Globus pallidus (tissue), 1 donor: ENCODE results near the gene PRR19.
A peak's percentile ranks its signal among the peaks of the same experiment; 100 is the strongest.

Experiments
- DNase-seq: peaks from one replicate; pipeline ENCODE4 v3.0.0-alpha.2; 2015; ENCODE audit warnings: low spot score

Gene PRR19

DNA sequence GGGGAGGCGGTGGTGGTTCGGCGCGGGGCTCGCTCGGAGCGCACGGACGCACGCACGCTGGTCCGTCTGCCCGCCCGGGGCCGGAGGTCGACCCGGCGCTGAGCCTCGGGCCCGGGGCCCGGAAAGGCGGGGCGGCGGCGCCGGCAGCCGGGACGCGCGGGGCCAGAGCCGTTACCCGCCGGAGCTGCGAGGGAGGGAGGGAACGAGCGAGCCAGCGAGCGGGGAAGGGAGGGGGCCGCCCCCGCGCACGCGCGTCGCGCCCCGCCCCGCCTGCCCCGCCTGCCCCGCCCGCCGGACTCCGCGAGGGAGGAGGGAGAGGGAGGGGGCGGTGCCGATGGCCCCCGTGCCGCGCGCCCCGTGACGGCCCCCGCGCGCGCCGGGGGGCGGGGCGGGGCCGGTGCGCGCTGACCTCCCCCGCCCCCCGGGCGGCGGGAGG lies 17.8 kb upstream of the PRR19 start:
- DNase-seq: peak; percentile 82

DNA sequence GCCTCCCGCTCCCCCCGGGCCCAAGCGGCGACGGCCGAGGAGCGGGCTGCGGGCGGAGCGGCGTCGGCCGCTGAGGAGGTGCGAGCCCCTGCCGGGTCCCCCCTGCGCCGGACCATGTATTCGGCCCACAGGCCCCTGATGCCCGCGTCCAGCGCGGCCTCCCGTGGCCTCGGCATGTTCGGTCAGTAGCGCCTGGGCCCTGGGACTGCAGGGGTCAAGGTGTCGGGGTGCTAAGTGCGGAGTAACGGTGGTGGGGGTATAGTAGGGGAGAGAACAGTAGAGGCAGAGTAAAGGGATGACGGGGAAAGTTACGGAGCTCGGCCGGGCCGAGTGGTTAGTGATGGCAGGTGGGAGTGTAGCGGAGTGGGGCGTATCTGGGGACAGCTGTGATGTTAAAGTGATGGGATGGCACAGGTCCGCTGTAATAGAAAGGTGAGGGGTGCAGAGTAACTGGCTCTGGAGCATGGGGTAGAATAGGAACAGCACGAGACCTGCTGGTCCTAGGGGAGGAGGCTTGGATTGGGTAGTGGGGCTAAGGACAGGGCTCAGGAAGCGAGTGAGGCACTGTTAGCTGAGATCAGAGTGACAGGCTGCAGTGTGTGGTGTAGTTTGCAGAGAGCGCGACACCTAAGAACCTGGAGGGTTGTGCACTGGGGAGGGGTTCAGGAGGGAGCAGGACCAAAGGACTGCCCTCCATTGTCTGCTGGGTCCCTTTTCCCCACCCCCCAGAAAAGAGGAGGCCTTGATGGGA lies 17.2 kb upstream of the PRR19 start:
- DNase-seq: peak; percentile 33

DNA sequence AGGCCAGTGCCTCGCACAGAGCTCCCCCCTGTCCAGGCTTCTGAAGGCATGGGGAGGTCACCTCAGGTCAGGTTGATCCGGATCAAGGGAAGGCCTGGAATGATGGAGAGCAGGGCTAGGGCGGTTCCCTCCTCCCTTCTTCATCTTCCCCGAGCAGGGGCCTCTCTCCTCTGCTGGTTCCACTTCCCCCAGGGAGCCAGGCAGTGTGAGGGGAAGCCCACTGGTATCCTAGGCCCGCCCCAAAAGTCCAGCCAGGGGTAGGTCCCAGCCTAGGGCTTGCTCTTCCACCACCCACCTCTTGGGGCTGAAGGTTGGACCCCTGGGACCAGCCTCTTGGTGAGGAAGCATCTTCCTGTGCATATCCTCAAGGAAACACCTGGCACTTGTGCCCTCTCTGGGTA lies 16.4 kb upstream of the PRR19 start:
- DNase-seq: no peak

DNA sequence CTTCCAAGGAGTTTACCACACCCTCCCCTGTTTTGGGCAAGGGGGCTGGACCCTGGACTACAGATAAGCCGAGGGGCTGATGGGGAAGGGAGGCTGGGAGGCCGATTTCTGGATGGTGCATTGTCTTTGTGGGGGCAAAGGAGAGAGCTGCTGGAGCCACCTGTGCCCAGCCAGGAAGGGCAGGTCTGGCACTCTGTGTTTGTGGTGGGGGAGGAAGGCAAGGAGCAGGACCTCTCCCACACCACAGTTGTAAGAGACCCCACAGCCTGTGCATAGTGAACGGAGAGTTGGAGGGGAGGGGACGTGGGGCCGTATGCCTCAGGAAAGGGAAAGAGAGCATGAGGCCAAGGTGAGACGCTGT lies 16.0 kb upstream of the PRR19 start:
- DNase-seq: no peak

DNA sequence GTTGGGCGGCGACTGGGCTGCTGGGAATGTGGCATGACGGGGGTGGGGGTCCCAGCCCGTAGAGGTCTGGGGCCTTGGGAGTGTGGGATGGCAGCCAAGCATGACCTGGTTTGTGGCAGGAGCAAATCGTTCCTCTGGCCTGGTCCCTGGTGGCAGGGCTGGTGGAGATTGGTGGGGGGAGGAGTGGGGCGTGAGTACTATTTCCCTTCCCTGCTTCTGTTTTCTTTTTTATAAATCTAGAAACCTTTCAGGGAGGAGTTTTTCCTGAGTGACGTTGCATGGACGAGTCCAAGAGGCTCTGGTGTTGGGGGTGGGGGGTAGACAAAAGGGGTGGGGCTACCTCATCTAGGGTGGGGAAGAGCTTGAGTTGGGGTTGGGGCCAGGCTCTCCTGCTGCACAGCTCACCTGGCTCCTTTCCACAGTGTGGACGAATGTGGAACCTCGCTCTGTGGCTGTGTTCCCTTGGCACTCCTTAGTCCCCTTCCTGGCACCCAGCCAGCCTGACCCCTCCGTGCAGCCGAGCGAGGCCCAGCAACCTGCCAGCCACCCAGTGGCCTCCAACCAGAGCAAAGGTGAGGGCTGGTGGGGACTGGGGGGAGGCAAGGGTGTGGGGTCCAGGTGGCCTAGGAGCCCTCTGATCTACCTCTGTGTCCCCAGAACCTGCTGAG lies 15.4 kb upstream of the PRR19 start:
- DNase-seq: peak; percentile 12

DNA sequence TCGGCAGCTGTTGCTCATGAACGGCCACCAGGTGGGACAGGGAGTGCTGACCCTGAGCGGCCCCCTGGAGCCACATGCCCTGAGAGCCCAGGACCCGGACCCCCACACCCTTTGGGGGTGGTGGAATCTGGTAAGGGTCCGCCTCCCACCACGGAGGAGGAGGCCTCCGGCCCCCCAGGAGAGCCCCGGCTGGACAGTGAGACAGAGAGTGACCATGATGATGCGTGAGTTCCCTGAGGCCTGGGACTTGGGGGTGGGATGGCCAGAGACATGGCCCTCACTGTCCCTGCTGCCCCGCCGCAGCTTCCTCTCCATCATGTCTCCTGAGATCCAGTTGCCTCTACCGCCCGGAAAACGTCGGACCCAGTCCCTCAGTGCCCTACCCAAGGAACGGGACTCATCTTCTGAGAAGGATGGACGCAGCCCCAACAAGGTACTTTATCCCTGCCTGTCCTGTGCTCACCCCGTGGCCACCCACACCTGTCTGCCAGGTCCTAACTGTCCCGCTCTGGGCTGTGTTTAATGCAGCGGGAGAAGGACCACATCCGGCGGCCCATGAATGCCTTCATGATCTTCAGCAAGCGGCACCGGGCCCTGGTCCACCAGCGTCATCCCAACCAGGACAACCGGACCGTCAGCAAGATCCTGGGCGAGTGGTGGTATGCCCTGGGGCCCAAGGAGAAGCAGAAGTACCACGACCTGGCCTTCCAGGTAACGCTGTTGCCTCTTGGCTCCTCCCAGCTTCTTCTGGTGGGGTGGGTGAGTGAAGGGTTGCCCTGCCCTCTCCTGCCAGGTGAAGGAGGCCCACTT lies 14.7 kb upstream of the PRR19 start:
- DNase-seq: no peak

DNA sequence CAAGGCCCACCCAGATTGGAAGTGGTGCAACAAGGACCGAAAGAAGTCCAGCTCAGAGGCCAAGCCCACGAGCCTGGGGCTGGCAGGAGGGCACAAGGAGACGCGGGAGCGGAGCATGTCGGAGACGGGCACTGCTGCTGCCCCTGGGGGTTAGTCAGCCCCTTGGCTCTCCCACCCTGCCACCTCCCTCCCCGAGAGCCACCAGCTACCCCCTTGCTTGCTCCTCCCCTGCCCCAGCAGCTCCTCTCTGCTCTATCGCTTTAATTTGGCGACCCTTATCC lies 14.2 kb upstream of the PRR19 start:
- no peak for DNase-seq

DNA sequence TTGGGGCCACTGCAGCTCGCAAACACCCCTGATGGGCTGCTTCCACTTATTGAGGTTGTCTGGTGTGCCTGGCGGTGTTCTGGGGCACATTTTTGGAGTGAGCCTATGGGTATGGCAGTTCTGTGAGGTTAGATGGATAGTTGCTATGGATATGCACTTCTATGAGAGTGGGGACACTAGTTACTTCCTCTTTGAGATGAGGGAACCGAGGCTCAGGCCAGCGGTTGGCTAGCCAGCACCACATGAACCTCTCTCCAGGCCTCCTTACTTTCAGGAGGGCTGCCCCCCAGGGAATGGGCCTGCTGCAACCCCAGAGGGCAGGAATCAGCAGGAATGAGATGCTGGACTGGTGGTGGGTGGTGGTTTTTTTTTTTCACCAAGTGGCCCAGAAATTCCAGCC lies 13.5 kb upstream of the PRR19 start:
- no peak for DNase-seq

DNA sequence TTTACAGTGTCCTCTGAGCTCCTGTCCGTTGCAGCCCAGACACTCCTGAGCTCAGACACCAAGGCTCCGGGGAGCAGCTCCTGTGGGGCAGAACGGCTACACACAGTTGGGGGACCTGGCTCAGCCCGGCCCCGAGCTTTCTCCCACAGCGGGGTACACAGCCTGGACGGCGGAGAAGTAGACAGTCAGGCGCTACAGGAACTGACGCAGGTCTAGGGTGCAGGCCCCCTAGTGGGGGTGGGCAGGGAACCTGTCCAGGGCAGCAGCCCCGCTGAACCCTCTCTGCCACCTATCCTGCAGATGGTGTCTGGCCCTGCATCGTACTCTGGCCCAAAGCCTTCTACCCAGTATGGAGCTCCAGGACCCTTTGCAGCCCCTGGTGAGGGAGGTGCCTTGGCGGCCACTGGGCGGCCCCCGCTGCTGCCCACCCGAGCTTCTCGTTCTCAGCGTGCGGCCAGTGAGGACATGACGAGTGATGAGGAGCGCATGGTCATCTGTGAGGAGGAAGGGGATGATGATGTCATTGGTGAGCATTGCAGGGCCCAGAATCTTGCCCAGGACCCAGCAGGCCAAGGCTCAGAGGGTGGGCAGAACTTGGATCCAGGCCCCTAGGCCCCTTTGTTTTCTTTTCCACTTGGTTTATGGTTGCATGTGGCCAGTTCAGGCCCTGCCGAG lies 12.9 kb upstream of the PRR19 start:
- no peak for DNase-seq

DNA sequence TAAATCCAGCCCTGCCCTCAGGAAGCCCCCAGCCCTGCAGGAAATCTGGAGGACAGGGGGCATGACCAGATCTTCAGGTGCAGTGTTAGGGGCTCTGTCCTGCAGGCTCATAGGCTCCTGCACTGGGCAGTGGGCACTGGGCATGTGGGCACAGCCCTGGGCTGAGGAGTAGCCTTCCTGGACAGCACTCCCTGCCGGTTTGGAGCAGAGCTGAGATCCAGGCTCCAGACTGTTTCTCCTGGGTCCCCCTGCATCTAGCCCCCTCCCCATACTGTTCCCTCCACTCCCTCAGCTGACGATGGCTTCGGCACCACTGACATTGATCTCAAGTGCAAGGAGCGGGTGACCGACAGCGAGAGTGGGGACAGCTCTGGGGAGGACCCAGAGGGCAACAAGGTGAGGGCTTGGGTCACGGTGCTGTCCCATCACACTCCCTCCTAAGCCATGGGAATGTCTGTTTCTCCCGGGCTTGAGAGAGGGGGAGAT lies 12.3 kb upstream of the PRR19 start:
- DNase-seq: no peak

DNA sequence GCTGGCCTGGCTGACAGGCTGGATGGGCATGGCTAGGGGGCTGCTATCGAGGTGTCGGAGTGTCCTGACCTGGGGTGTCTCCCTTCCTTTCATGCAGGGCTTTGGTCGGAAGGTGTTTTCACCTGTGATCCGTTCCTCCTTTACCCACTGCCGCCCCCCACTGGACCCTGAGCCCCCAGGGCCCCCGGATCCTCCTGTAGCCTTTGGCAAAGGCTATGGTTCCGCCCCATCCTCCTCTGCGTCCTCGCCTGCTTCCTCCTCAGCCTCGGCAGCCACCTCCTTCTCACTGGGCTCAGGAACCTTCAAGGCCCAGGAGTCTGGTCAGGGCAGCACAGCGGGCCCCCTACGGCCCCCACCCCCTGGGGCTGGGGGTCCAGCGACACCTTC lies 11.8 kb upstream of the PRR19 start:
- no peak for DNase-seq

DNA sequence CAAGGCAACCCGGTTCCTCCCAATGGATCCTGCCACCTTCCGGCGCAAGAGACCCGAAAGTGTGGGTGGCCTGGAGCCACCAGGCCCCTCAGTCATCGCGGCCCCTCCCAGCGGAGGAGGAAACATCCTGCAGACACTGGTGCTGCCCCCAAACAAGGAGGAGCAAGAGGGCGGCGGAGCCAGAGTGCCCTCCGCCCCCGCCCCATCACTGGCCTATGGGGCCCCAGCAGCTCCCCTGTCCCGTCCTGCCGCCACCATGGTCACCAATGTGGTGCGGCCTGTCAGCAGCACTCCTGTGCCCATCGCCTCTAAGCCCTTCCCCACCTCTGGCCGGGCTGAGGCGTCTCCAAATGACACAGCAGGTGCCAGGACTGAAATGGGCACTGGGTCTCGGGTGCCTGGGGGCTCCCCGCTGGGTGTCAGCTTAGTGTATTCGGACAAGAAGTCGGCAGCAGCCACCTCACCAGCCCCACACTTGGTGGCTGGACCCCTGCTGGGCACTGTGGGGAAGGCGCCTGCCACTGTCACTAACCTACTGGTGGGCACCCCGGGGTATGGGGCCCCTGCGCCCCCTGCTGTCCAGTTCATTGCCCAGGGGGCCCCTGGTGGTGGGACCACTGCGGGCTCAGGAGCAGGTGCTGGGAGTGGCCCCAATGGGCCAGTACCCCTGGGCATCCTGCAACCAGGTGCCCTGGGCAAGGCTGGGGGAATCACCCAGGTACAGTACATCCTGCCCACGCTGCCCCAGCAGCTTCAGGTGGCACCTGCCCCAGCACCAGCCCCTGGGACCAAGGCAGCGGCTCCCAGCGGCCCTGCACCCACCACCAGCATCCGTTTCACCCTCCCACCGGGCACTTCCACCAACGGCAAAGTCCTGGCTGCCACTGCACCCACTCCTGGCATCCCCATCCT lies 11.2 kb upstream of the PRR19 start:
- DNase-seq: no peak

DNA sequence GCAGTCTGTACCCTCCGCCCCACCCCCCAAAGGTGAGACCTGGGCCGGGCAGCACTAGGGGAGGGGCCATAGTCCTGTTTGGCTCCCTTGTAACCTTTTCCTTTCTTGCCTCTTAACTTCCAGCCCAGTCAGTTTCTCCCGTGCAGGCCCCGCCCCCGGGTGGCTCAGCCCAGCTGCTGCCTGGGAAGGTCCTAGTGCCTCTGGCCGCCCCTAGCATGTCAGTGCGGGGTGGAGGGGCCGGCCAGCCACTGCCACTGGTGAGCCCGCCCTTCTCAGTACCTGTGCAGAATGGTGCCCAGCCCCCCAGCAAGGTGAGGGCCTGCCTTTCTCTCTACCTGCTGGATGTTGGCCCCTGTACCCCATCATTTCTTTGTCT lies 10.5 kb upstream of the PRR19 start:
- no peak for DNase-seq

DNA sequence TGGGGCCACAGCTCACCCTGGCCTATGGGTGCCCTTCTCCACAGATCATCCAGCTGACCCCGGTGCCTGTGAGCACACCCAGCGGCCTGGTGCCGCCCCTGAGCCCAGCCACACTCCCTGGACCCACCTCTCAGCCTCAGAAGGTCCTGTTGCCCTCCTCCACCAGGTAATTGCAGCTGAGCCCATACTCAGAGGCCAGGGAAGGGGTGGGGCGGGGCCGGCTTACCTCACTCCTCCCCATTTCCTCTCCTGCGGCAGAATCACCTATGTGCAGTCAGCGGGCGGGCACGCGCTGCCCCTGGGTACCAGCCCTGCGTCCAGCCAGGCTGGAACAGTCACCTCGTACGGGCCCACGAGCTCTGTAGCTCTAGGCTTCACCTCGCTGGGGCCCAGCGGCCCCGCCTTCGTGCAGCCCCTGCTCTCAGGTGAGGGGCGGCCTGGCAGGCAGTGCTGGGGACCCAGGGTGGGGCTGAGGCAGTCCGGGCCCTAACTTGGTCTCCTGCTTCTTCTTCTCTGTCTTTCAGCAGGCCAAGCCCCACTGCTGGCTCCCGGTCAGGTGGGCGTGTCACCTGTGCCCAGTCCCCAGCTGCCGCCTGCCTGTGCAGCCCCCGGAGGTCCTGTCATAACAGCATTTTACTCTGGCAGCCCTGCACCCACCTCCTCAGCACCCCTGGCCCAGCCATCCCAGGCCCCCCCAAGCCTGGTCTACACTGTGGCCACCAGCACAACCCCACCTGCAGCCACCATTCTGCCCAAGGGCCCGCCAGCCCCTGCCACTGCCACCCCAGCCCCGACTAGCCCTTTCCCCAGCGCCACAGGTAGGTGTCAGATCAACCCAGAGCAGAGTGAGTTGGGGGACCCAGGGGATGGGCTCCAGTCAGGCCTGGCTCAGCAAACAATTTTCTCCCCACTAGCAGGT lies 9.6 kb upstream of the PRR19 start:
- no peak for DNase-seq

DNA sequence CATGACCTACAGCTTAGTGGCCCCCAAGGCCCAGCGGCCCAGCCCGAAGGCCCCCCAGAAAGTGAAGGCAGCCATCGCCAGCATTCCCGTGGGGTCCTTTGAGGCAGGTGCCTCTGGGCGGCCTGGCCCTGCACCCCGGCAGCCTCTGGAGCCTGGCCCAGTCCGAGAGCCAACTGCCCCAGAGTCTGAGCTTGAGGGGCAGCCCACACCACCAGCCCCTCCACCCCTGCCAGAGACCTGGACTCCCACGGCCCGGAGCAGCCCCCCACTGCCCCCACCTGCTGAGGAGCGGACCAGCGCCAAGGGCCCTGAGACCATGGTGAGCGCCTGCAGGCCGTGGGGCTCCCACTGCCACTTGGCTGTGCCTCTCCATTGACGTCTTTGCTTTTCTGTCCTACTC lies 9.0 kb upstream of the PRR19 start:
- DNase-seq: no peak

DNA sequence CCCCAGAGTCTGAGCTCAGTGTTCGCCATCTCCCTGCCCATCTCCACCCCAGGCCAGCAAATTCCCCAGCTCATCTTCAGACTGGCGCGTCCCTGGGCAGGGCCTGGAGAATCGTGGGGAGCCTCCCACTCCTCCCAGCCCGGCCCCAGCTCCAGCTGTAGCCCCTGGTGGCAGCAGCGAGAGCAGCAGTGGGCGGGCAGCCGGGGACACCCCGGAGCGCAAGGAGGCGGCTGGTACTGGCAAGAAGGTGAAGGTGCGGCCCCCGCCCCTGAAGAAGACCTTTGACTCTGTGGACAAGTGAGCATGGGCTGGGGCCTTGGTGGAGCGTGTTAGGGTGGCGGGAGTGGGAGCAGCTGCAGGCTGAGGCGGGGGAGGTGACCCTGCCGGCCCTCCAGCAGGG lies 8.4 kb upstream of the PRR19 start:
- no peak for DNase-seq

DNA sequence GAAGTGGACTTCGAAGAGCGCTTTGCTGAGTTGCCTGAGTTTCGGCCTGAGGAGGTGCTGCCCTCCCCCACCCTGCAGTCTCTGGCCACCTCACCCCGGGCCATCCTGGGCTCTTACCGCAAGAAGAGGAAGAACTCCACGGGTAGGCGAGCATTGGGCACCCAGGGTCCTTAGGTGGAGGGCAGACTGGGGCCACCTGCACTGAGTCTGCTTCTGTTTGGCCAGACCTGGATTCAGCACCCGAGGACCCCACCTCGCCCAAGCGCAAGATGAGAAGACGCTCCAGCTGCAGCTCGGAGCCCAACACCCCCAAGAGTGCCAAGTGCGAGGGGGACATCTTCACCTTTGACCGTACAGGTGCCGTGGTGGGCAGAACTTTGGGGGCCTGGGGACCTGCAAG lies 8.0 kb upstream of the PRR19 start:
- DNase-seq: no peak

DNA sequence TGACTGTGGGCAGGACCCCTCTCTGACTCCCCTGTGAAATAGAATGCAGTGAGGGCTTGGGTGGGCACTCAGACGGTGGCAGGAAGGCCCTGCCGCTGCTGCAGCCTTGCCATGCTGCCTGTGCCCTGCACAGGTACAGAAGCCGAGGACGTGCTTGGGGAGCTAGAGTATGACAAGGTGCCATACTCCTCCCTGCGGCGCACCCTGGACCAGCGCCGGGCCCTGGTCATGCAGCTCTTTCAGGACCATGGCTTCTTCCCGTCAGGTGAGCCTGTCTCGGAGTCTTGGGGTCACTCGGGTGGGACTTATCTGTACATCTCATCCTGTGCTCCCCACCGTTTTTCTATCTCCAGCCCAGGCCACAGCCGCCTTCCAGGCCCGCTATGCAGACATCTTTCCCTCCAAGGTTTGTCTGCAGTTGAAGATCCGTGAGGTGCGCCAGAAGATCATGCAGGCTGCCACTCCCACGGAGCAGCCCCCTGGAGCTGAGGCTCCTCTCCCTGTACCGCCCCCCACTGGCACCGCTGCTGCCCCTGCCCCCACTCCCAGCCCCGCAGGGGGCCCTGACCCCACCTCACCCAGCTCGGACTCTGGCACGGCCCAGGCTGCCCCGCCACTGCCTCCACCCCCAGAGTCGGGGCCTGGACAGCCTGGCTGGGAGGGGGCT lies 7.3 kb upstream of the PRR19 start:
- no peak for DNase-seq

DNA sequence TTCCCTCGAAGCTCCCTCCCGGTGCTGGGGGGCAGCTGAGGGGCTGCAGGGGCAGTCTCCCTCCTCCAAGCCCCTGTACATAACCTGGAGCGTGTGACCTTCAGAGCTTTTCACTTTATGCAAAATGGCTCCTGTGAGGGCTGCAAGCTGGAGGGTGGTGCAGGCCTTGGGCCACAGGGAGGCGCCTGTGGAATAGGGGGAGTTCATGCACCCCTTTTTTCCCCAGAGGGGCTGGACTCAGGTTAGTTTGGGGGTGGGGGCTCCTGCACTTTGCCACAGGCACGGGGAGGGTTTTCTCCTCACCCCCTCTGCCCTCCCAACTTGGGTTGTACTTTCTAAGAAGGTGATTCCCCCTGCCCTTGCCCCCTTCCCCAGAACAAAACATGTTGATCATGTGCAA lies 6.6 kb upstream of the PRR19 start:
- no peak for DNase-seq
